Measurements from ENCODE around the gene SMPD3.

The SMPD3 gene

DNA sequence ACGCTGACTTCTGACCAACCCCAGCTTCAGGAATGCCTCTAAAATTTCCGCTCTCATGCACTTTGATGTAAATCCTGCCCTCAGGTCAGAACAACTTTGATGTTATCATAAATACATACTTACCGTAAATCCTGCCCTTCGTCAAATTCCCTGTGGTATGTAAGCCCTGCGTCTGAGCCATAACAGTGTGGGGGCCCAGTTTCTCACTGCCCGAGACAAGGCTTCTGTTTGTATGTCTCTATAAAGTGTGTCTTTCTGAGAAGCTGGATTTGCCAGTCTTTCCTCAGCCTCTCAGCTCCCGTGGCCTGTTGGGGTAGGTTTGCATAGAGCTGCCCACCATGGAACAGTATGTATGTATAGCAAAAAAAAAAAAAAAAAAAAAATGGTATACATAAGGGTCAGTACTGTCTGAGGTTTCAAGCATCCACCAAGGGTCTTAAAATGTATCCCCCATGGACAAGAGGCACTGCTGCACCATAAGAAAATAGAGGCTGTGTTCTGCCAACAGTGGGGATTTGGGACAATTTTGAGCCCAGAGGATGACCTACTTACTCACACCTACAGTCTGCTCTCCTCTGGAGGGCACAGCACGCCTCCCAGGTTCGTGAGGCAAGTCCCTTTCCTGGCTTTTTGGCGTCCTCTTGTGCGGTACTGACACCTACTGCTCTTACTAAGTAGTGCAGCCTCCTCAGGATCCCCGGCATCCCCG, 120.0 kb downstream of the SMPD3 start:
- DNase-seq (ENCODE audit: low read depth) = peak; percentile 63

DNA sequence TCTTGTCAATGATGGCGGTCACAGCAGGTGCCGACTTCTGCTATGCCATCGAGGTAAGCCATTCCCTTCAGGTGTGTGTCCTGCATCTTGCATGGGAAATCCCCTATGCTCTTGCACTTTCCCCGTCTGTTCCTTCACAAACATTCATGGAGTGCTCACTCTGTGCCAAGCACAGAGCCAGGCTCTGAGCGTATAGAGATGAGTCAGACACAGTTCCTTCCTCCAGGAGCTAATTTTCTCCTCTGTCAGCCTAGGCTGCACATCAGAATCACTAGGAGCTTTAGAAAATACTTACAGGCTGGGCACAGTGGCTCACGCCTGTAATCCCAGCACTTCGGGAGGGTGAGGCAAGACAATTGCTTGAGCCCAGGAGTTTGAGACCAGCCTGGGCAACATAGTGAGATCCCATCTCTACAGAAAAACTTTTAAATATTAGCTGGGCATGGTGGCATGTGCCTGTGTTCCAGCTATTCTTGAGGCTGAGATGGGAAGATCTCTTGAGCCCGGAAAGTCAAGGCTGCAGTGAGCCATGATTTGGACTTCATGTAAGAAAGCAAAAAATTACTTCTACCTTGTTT, 123.4 kb downstream of the SMPD3 start:
- DNase-seq (ENCODE audit: low read depth) = no peak

DNA sequence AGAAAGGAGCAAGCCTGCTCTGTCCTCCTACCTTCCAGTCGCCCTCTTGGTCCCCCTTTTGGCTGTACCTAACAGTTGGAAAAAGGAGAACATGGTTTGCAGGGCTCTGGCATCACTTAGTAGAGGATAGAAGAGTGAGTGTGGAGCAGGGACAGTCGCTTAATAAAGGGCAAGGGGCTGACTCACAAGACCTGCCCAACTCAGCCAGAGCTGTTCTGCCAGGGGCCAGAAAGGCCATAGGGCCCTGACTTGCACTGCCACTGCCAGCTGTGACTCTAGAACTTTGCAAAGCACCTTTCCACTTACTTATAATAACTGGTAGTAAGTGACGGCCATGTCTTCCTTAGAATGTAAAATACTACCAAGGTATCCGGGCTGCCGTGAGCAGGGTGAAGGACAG, 124.0 kb downstream of the SMPD3 start:
- DNase-seq (ENCODE audit: low read depth) = no peak

DNA sequence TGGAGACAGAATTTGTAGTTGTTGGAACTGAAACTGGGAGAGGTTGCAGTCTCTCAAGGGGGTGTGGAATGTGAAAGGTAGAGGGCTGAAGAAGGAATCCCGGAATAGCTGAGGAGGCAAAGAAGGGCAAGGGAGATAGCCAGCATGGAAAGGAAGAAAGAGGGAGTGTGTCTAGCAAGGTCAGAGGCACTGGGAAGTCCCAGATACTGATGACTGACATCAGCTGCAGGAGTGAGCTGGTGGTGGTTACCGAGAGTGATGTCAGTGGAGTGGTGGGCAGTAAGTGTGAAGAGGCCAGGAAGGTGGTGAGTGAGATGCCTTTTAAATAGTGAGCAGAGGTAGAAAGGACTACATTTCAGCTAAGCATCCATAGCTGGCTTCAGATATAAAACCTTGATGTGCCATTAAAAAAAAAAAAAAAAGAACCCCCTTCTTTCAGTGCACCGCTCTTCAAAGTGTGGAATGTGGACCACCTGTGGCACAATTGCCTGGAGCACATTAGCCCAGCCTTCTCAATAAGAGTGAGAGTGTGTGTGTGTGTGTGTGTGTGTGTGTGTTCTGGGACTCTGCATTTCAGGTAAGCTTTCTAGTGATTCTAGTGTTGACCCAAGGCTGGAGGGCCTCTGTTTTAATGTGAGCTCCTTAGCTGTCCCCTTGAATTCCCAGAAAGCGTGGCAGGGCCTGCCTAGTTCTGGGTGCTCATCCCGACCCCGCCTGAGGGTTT, 129.0 kb downstream of the SMPD3 start:
- no peak for DNase-seq (ENCODE audit: low read depth)

DNA sequence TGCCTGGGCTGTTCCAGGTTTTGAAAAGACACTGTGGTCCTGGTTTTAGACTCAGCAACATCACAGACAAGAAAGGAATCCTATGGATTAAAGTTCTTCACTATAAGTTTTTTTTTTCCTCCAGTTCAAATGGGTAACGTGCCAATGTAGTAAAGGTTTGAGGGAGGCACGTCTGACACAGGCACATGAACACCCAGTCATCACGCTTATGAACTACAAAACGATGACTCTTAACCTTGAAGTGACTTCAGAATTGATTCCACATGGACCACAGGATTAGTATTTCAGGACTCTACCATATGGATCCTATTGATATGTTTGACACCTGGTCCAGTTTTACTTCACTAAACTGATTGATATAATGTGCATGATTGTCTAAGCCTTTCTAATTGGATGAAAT, 135.2 kb downstream of the SMPD3 start:
- no peak for DNase-seq (ENCODE audit: low read depth)

DNA sequence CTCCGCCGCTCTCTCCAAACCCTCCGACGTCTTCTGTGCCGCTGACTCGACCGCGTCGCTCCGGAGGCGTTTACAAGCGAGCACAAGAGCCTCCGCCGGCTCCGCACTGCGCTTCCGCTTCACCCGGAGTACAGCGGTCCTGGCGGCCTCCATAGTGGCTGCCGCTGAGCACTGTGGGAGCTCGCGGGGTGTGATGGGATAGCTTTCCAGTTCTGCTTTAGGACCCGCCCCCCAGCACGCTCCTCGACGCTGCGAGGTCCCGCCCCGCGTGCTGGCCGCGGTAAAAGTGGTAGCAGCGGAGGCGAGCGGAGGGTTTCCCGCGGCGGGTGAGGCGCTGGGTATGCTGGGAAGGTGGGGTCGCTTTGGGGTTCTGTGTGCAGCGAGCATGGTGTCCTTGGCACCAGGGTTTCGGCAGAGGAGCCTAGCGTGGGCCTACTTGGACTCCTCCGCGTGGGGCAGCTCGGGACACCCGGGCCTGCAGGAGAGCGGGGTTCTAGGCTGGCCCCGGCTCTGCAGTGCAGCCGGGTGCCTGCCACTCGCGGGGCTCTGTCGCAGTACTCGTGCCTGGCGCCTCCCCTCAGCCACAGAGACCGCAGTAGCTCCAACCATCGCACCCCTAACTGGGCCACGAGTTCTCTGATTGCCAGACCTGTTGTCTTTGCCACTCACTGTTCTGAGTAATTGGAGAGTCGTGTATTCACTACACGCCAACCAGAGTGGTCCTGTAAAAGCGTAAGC, 137.4 kb downstream of the SMPD3 start, which contains the start of the genes PRMT7 and SLC7A6OS:
Gene PRMT7, plus strand, starts transcription at position 246 of the 738 bp plus-strand sequence. CDS start 4,961 bp downstream, outside the sequence.
Gene SLC7A6OS, minus strand, starts transcription at position 173 of the 738 bp plus-strand sequence. Its CDS starts 20 bp downstream, at position 153.
- DNase-seq (ENCODE audit: low read depth) = peak; percentile 80

DNA sequence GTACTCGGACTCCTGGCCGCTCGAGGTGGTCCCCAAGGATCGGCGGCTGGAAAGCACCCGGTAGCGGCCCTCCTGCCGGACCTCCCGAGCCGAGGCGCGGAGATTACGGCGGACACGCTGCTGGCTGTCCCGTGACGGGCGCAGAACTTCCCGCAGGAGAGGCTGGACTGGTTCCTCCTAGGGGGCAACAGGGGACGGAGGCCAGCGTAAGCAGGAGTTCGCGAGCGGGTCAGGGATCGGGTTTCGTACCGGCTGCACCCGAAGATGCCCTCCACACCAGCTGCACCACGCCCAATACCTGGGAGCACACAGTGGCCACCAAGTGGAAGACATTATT, 137.9 kb downstream of the SMPD3 start:
- DNase-seq (ENCODE audit: low read depth) = no peak

DNA sequence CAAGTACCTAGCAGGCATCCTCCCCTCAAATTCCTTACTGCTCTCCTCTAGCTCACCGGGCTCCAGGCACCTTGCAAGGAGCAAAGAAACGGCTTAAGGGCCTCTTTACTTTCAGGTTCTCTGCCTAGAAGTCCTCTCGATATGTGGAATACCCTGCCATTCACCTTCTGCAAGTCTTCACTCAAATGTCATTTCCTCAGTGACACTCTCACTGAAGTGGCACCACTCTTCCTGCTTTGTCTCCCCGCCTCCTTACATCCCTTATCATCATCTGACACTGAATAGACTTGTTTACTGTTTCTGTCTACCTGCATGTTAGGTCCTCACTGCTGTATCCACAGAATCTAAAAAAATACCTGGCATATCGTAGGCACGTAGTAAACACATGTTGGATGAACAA, 138.5 kb downstream of the SMPD3 start:
- no peak for DNase-seq (ENCODE audit: low read depth)

All from stromal cell of bone marrow (primary cell).